GM12891 (cell line): ENCODE data around the gene DENND1A.
"Not testable (repeated sequence)": the region's sequence is repeated elsewhere in the genome, so short reads cannot be mapped to it uniquely, and the experiment has no call there.

ENCODE experiments used
- DNase-seq: peaks from one replicate; pipeline ENCODE4 v3.0.0; 2011; ENCODE audit warnings: low spot score; ENCODE audit not compliant: insufficient read length
- FAIRE-seq: peaks from 2 replicates; lab custom pipeline; 2011; peaks lifted over from hg19 to GRCh38; lab: Jason Lieb, UNC
- PAX5 ChIP-seq: IDR thresholded peaks from 2 replicates; pipeline ENCODE4 v1.6.1; 2011; ENCODE audit warnings: low read length, moderate library complexity, mild to moderate bottlenecking; ENCODE audit not compliant: insufficient read depth, severe bottlenecking
- POLR2A ChIP-seq: IDR thresholded peaks from 2 replicates; pipeline ENCODE4 v1.6.1; 2011; ENCODE audit warnings: low read depth, low read length, control low read depth
- POLR2AphosphoS5 ChIP-seq: IDR thresholded peaks from 2 replicates; pipeline ENCODE4 v1.6.1; 2011; ENCODE audit warnings: low read depth, low read length, control low read depth
- POU2F2 ChIP-seq: IDR thresholded peaks from 2 replicates; pipeline ENCODE4 v1.6.1; 2011; ENCODE audit warnings: low read depth, mild to moderate bottlenecking, control low read depth, low read length, moderate library complexity
- SPI1 ChIP-seq: IDR thresholded peaks from 2 replicates; pipeline ENCODE4 v1.6.1; 2011; ENCODE audit warnings: low read depth, low read length, control low read depth
- TAF1 ChIP-seq: IDR thresholded peaks from 2 replicates; pipeline ENCODE4 v1.6.1; 2011; ENCODE audit warnings: low read depth, low read length, control low read depth

Gene DENND1A

DNA sequence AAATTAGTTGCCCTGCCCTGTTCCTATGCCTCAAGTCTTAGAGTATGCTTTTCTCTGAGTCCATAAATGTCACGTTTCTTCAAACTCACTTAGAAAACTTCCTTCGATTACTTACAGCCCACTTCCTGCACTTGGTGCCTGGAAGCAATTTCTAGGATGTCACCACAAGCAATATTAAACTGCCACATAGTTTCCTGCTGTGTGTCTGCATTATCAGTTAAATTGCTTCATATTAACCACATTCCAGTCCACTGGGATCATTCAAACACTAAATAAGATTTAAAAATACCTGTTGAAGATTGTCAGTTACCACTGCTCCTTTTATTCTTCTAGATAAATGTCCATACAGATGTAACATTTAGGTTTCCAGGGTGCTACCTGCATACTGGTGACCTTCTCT is 4.1 kb downstream of the DENND1A start:
- no peak for FAIRE-seq
- no peak for DNase-seq
- TF ChIP-seq PAX5 (no peak), TAF1 (no peak), POLR2AphosphoS5 (no peak), POLR2A (no peak), SPI1 (no peak), POU2F2 (no peak)

DNA sequence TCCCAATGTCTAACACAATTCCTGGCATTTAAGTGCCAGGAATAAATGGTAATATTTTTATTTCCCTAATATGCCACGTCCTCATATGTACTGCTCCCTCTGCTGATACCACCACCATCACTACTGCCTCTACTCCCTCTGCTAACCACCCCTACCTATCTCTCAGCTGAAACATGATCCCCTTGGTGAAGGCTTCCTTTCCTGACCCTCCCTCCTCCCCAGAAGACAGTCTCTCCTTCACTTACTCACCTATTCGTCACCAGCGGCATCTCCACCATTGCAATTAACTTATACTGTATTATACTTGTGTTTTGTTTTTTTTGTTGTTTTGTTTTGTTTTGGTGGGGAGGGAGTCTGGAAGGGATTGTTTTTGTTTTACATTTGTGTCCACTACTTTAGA is 4.8 kb downstream of the DENND1A start:
- DNase-seq (no peak), FAIRE-seq (no peak)
- TF ChIP-seq POU2F2 = no peak
- no peak for TF ChIP-seq POLR2AphosphoS5
- TF ChIP-seq SPI1 = no peak
- TF ChIP-seq POLR2A = no peak
- TF ChIP-seq PAX5 = no peak

DNA sequence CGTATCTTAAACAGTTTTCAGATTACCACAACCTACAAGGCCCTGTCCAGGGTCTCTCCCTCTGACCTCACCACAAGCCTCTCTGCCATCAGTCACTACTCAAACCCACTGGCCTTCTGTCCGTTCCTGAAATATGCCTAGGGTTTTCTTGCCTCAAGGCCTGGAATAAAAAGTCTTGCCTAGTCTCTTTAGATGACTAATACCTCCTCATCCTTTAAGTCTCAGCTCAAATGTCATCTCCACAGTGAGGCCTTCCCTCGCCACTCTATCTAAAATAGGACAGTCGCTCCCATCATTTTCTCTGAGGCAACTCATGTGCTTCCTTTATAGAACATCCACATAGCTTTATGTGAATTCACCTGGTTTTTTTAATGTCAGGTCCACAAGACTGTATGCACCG is 5.2 kb downstream of the DENND1A start:
- DNase-seq (no peak), FAIRE-seq (no peak)
- TF ChIP-seq SPI1 (no peak), POU2F2 (no peak), POLR2A (no peak), POLR2AphosphoS5 (no peak), PAX5 (no peak), TAF1 (no peak)

DNA sequence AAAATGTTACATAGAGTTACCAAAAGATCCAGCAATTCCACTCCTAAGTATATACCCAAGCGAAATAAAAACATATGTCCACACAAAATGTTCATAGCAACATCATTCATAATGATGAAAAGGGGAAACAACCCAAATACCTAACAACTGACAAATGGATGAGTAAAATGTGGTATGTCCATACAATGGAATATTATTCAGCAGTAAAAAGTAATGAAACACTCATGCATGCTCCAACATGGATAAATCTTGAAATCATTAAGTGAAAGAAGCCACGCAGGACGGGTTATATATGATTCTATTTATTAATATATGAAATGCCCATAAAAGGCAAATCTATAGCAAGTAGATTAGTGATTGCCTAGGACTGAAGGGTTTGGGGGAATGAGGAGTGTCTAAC is 6.0 kb downstream of the DENND1A start:
- no peak for DNase-seq
- no peak for FAIRE-seq
- no peak for TF ChIP-seq PAX5
- no peak for TF ChIP-seq POLR2AphosphoS5
- TF ChIP-seq TAF1 = no peak
- TF ChIP-seq POU2F2 = no peak
- no peak for TF ChIP-seq SPI1
- TF ChIP-seq POLR2A = no peak

DNA sequence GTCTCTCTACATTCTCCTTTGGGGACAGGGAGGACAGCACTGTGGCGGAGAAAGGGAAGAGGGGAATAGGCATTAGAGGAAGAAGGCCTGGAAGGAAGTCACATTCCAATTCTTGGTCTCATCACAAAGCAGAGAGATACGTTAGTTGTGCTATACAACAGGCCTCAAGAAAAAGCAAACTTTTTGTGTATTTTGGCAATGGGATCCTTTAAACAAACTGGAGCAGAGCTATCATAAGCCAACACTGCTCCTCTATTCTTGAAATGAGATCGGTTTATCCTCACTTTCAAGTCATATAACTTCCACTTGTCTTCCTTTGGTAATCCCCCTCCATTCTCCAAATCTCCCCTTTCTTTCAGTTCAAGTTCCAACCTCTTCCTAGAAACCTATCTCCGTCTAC is 6.5 kb downstream of the DENND1A start:
- no peak for FAIRE-seq

DNA sequence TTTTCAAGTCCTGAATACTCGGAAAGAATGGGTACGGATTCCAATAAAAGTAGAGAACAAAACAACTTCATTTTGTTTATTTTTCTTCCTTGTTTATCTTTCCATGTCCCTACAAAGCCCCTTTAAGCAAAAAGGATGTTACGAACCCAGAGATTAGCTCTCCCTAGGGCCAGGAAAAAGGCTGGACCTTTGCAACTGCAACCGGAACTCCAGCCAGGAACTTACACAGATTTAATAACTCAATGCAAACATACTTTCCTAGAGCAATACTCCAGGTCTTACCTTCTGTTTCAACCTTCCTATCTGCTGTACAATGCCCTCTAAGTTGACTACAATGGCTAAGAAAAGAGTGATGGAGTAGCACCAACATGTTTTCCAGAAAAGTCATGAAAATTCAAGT is 7.0 kb downstream of the DENND1A start:
- DNase-seq (no peak), FAIRE-seq (no peak)
- no peak for TF ChIP-seq POU2F2
- TF ChIP-seq POLR2AphosphoS5 = no peak
- no peak for TF ChIP-seq SPI1
- no peak for TF ChIP-seq TAF1

More for the DNA sequence above, 6.5 kb downstream of the DENND1A start:
- TF ChIP-seq POLR2AphosphoS5 (no peak), SPI1 (no peak), TAF1 (no peak), POLR2A (no peak), PAX5 (no peak), POU2F2 (no peak)
- DNase-seq = no peak

DNA sequence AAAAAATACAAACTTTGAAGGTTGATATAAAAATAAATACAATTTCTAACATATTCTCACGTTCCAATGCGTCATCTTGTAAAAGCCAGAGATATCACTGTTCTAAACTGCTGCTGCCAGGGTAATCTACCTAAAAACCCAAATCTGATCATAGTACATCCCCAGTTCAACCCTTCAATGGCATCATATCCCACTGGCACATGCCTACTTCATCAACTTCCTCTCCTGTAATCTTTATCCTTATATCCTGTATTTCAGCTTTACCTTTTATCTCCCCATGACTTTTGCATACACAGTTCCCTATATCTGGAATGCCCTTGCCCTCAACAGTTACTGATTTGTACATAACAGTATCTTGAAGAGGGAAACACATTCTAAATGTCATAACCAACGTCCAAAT is 7.5 kb downstream of the DENND1A start:
- TF ChIP-seq TAF1 (no peak), POLR2A (no peak), PAX5 (no peak), SPI1 (no peak)
- DNase-seq (no peak), FAIRE-seq (no peak)

DNA sequence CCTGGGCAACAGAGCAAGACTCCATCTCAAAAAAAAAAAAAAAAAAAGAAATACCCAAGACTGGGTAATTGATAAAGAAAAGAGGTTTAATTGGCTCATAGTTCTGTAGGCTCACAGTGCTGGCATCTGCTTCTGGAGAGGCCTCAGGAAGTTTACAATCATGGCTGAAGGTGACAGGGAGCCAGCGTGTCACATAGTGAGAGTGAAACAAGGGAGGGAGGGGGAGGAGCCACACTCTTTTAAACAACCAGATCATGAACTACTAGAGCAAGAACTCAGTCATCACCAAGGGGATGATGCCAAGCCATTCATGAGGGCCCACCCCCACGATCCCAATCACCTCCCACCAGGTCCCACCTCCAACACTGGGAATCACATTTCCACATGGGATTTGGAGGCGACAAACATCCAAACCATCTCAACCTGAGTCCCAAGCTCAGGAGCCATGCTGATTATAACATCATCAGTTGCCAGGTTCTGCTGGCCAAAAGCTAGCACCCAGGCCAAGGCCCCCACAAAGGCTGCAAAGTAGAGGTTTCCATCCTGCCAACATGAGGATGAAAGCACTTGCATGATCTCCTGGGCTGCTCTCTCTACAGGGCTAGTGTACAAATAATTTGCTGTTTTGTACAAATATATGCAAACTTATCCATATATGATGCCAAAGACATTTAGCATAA is 15.3 kb downstream of the DENND1A start:
- DNase-seq (no peak), FAIRE-seq (no peak)
- TF ChIP-seq POU2F2 = no peak
- TF ChIP-seq SPI1 = no peak
- TF ChIP-seq POLR2A = no peak
- TF ChIP-seq PAX5 = no peak
- TF ChIP-seq TAF1 = no peak
- no peak for TF ChIP-seq POLR2AphosphoS5

DNA sequence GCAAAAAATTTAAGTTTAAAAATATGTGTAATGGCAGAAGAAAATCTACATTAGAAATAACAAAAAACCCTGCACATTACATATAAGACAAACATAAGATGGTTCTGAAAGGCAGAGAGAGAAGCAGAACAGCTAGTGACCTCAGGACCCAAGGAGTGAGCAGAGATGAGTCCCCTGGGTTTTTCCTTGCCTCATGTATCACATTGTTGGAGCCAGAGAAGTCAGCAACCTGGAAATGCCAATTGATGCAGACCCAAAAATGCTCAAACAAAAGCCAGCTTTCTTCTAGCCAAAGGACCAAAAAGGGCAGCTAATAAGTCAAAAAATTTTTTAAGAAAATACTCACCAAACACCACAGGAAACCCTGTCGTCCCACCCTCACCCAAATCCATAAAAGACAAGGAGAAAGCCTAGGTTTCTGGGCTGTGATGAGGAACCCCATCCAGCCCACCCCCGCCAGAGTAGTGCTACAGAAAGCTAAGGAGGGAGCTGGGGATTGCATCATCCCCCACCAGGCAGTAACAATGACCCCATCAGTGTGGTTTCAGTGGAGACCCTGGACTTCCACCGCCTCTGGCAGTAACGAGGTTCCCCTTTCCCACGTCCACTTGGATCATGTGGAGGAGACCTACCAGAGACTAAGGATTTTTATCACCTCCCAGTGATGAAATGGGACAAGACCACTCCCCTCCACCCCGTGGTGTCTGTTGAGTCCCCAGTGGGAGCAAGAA is 17.6 kb downstream of the DENND1A start:
- TF ChIP-seq POLR2A (no peak), SPI1 (no peak), POLR2AphosphoS5 (no peak), PAX5 (no peak), TAF1 (no peak), POU2F2 (no peak)
- DNase-seq = no peak
- no peak for FAIRE-seq

DNA sequence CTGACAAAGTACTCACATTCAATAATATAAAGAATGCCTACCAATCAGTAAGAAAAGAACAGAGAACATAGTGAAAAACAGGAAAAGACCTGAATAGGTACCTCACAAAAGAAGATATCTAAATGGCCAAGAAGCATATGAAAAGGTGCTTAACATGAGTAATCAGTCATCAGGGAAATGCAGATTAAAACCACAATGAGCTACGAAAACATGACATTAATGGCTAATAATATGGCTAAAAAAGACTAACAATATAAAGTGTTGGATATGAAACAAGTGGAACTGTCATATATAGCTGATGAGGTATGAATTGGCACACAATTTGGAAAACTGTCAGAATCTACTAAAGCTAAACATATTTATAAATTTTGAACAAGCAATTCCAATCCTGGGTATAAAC is 18.9 kb downstream of the DENND1A start:
- FAIRE-seq = no peak
- DNase-seq = no peak
- TF ChIP-seq SPI1 (no peak), PAX5 (no peak), POU2F2 (no peak), TAF1 (no peak), POLR2AphosphoS5 (no peak), POLR2A (no peak)

DNA sequence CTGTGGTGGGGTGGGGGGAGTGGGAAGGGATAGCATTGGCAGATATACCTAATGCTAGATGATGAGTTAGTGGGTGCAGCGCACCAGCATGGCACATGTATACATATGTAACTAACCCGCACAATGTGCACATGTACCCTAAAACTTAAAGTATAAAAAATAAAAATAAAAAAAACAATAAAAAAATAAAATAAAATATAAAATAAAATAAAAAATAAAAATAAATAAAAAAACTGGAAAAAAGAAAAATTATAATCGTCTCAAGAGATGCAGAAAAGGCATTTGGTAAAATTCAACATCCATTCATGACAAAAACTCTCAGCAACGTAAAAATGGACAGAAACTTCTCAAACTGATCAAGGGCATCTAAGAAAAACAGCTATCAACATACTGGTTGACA is 20.7 kb downstream of the DENND1A start:
- not testable (repeated sequence) for FAIRE-seq, DNase-seq

DNA sequence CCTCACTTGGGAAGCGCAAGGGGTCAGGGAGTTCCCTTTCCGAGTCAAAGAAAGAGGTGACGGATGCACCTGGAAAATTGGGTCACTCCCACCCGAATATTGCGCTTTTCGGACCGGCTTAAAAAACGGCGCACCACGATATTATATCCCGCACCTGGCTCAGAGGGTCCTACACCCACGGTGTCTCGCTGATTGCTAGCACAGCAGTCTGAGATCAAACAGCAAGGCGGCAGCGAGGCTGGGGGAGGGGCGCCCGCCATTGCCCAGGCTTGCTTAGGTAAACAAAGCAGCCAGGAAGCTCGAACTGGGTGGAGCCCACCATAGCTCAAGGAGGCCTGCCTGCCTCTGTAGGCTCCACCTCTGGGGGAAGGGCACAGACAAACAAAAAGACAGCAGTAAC is 26.4 kb downstream of the DENND1A start:
- not testable (repeated sequence) for DNase-seq, FAIRE-seq
